Right atrium auricular region (tissue), 2 donors: Measurements from ENCODE around the gene RPTOR. TPM values are rescaled to one million over a fixed set of nuclear protein-coding genes. Genes with fewer than 3 reads are reported as not detected.

Experiments
- DNase-seq: peaks from one replicate; pipeline ENCODE4 v3.0.0-alpha.2; 2019; ENCODE audit warnings: low spot score
- H3K27ac ChIP-seq, 2 donors: fragments of 200-600 bp; sonication (generic); 1 replicate in 1 of 2; 2 replicates in 1 of 2; pipeline ENCODE4 v1.5.1; 2016 to 2019
- H3K27me3 ChIP-seq, 2 donors: fragments of 200-600 bp; sonication (generic); one replicate each; pipeline versions ENCODE4 v1.5.1 to v1.6.0; 2017 to 2019
- H3K36me3 ChIP-seq: fragments of 200-600 bp; sonication (generic); one replicate; pipeline ENCODE4 v1.5.1; 2016
- H3K4me1 ChIP-seq, 2 donors: fragments of 200-600 bp; sonication (generic); one replicate each; pipeline versions ENCODE4 v1.5.1 to v1.6.0; 2017 to 2019
- H3K4me3 ChIP-seq, 2 donors: fragments of 200-600 bp; sonication (generic); 1 replicate in 1 of 2; 2 replicates in 1 of 2; pipeline ENCODE4 v1.5.1; 2017 to 2019; ENCODE audit warnings: mild to moderate bottlenecking in 1 of 2, moderate library complexity in 1 of 2
- H3K9me3 ChIP-seq, 2 donors: fragments of 200-600 bp; sonication (generic); one replicate each; pipeline ENCODE4 v1.5.1; 2019
- total RNA-seq, 2 donors: library from RNA; depleted of rRNA; stranded (reverse); fragments of >200 nt; gene quantifications; one replicate each; pipeline ENCODE4 v1.1.0, GENCODE V29; 2016
- TF ChIP-seq, protein P1 (sequence below), 2 donors: fragments of 200-600 bp; sonication (generic); IDR thresholded peaks; one replicate each; pipeline ENCODE4 v1.5.1; 2019; ENCODE audit warnings: antibody characterized with exemption in 2 of 2

Gene RPTOR
- total RNA-seq, 2 donors from 2014 or later: 19.9 to 22.6 TPM

DNA sequence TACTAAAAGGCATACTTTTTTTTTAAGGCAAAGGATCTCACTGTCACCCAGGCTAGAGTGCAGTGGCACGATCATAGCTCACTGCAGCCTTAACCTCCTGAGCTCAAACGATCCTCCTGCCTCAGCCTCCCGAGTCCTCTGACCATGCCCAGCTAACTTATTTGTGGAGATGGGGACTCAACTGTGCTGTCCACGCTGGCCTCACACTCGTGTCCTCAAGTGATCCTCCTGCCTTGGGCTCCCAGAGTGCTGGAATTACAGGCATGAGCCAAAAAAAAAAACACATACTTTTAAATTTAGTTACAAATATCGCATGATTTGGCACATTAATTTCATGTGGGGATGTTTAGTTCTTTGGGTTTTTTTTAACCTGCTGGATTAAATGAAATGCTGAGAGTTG is 239.3 kb downstream of the RPTOR start:
- TF ChIP-seq, protein P1, sequence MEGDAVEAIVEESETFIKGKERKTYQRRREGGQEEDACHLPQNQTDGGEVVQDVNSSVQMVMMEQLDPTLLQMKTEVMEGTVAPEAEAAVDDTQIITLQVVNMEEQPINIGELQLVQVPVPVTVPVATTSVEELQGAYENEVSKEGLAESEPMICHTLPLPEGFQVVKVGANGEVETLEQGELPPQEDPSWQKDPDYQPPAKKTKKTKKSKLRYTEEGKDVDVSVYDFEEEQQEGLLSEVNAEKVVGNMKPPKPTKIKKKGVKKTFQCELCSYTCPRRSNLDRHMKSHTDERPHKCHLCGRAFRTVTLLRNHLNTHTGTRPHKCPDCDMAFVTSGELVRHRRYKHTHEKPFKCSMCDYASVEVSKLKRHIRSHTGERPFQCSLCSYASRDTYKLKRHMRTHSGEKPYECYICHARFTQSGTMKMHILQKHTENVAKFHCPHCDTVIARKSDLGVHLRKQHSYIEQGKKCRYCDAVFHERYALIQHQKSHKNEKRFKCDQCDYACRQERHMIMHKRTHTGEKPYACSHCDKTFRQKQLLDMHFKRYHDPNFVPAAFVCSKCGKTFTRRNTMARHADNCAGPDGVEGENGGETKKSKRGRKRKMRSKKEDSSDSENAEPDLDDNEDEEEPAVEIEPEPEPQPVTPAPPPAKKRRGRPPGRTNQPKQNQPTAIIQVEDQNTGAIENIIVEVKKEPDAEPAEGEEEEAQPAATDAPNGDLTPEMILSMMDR (IDR thresholded peaks at IDR 0.05): no peak
- DNase-seq: no peak
- Histone ChIP-seq H3K27me3 (no peaks in the 10 kb centered on the region), H3K9me3 (no peaks in the 10 kb centered on the region), H3K4me3 (no peak overlapping the region), H3K36me3 (no peaks in the 10 kb centered on the region), H3K4me1 (peaks cover 0 to 8% of the 10 kb centered on the region in 2 donors), H3K27ac (no peak overlapping the region)

DNA sequence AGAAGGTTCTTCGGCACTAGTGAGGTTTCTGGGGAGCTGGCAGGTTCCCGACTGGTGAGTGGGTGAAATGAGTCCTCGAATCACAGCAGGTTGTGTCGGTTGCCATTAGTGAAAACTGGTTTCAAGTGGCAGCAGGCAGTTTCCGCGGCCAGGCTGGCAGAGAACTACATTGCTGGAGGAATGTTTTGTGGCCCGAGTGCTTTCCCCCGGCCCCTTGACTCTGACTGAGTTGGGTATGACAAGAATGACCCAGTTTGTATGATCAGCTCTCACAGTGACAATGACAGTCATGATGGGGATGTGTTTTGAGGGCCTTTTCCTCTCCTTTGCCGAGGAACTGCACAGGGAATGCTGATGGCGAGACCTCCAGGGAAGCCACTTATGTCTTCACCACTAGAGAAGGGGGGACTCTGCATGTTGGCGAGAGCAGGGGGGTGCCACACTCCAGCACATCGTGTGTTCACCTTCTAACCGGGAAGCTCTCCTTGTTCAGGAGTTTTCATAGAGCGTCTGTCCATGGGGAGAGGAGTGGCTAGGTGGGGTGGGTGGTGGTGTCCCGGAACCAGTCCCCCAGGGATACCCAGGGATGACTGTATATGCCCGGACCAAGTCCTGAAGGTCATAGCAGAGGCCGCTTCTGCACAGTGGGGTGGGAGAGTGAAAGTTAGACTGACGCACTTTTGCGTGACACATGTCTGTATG is 241.0 kb downstream of the RPTOR start:
- no peak overlapping the region for H3K27ac ChIP-seq
- no peak for DNase-seq
- peaks cover 0 to 18% of the 10 kb centered on the region in 2 donors for H3K4me1 ChIP-seq
- H3K36me3 ChIP-seq: no peaks in the 10 kb centered on the region
- no peaks in the 10 kb centered on the region for H3K27me3 ChIP-seq
- H3K9me3 ChIP-seq: no peaks in the 10 kb centered on the region
- H3K4me3 ChIP-seq: no peak overlapping the region
- TF ChIP-seq, protein P1 (IDR thresholded peaks at IDR 0.05): no peak

DNA sequence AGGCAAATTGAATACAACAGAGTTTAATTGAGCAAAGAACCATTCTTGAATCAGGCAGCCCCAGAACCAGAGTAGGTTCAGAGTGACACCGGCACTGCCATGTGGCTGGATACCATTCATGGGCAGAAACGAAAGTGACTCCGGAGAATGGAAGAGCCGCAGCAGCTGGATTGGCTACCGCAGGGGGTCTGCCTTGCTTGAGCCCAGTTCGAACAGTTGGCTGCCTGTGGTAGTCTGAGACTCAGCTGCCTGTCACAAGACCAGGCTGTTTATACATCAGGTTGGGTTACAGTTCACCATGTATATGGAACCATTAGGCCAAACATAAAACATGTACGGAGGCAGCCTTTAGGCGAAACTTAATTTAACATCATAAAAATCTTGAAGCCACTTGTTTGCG is 241.8 kb downstream of the RPTOR start:
- Histone ChIP-seq H3K27me3 (no peaks in the 10 kb centered on the region), H3K9me3 (no peaks in the 10 kb centered on the region), H3K27ac (no peak overlapping the region), H3K4me1 (peaks cover 0 to 27% of the 10 kb centered on the region in 2 donors), H3K4me3 (no peak overlapping the region), H3K36me3 (no peaks in the 10 kb centered on the region)
- TF ChIP-seq, protein P1 (IDR thresholded peaks at IDR 0.05): no peak
- no peak for DNase-seq

DNA sequence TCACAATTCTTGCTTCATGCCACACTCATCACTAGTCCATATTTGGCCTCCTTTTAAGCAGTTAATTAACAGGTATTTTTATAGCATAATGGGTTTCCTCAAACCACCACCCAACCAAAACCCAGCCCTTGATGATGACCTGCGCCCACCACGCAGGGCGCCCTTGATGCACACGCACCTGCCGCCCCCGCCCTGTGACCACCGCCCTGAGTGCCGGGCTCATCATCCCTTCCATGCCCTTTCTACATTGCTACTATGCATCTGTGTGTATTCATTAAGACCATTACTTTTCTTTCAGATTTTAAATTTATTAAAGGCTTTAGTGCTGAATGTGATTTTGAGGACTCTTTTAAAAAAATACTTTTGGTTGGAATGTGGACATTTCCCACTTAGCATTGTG is 242.2 kb downstream of the RPTOR start:
- H3K4me1 ChIP-seq: peaks cover 0 to 30% of the 10 kb centered on the region in 2 donors

DNA sequence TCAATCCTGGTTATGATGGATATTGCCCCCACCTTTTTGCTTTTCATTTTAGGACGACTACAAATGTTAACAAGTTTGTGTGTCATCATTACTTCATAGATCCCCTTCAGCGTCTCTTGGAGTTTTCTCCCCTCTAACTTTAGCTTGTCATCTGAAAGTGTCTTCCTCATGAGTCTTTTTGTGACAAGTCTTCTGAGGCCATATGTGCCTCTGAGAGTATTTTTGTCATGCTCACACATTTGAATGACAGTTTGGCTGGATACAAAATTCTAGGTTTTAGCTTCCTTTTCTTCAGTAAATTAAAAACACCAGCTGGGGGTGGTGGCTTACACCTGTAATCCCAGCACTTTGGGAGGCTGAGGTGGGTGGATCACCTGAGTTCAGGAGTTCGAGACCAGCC is 243.2 kb downstream of the RPTOR start:
- H3K4me1 ChIP-seq: peaks cover 0 to 36% of the 10 kb centered on the region in 2 donors
- no peaks in the 10 kb centered on the region for H3K27me3 ChIP-seq
- no peak overlapping the region for H3K27ac ChIP-seq
- TF ChIP-seq, protein P1 (IDR thresholded peaks at IDR 0.05): no peak
- H3K36me3 ChIP-seq: no peaks in the 10 kb centered on the region
- no peak overlapping the region for H3K4me3 ChIP-seq
- H3K9me3 ChIP-seq: no peaks in the 10 kb centered on the region
- no peak for DNase-seq

More for the DNA sequence above, 242.2 kb downstream of the RPTOR start:
- TF ChIP-seq, protein P1 (IDR thresholded peaks at IDR 0.05): no peak
- Histone ChIP-seq H3K36me3 (no peaks in the 10 kb centered on the region), H3K4me3 (no peak overlapping the region), H3K27ac (no peak overlapping the region), H3K9me3 (no peaks in the 10 kb centered on the region), H3K27me3 (no peaks in the 10 kb centered on the region)
- no peak for DNase-seq
